Stimulated activated CD4-positive, alpha-beta T cell treated with anti-CD3 and anti-CD28 coated beads, TNF-alpha, amount 100 ng/mL, for 4 hours (primary cell): Measurements from ENCODE around the gene LNPEP.

Experiments used
- DNase-seq, 3 experiments: peaks; one replicate each; pipeline ENCODE4 v3.0.0-alpha.2; 2020; ENCODE audit warnings: low read depth in 3 of 3

Gene LNPEP

GRCh38 chr5:96961053-96961452 lies 25.2 kb downstream of the LNPEP start:
- no peak for DNase-seq

- no peak for DNase-seq
Observed at GRCh38 chr5:96962540-96962991, 26.7 kb downstream of the LNPEP start.

- no peak for DNase-seq
Observed at GRCh38 chr5:96963267-96963666, 27.4 kb downstream of the LNPEP start.

GRCh38 chr5:96966801-96967200 lies 30.9 kb downstream of the LNPEP start:
- DNase-seq: no peak

DNA sequence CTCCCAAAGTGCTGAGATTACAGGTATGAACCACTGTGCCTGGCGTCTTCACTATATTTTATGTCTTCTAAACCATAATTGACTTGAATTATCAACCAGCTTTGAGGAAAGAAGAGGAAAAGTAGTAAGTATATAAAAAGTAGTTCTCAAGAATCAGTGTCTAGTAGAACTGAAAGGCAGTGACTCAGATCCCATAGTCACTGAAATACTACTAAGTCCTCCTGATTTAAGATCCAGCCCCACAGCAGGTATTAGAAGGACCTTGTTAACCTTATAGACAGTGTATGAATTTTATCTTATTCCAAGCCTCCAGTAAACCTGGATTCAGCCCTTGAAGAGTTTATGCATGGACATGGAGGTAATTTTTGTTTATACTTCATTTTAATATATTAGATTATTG lies 31.5 kb downstream of the LNPEP start:
- no peak for DNase-seq

DNA sequence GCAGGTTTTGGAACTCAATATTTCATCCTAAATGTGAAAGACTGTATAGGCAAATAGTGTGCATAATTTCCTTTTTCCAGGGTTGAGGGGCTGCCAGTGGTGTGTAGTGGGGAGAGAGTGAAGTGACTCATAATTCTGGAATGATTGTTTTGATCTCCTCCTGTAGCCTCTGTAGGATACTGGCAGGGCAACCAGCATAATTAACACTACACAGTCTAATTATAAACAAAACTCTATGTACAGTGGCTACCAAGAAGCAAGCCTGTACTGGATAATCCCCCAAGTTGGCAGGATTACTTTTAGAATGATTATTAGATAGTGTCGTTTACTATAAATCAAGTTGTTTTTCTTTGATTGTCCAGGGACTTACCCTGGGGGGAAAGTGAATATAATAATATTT lies 32.2 kb downstream of the LNPEP start:
- DNase-seq: no peak

GRCh38 chr5:96968614-96969013 lies 32.7 kb downstream of the LNPEP start:
- no peak for DNase-seq

DNA sequence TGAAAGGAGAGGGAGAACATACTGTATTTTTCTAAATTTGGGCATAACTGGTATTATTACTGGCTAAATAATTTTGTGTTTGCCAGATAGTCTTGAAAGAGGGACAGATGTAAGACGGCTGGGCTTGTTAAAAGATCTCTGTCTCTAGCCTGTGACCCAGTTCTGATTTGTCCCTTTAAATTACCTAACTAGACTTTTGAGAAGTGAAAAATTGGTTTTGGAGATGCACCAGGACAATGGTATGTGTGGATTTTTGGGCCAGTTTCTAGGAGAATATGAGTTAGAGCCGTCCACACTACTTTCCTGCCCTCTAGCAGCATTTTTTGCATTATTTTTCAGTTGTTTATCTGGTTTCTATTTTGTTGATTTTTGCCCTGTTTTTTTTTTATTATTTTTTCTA lies 33.5 kb downstream of the LNPEP start:
- DNase-seq: no peak

GRCh38 chr5:96972599-96973334 lies 36.9 kb downstream of the LNPEP start:
- no peak for DNase-seq

DNA sequence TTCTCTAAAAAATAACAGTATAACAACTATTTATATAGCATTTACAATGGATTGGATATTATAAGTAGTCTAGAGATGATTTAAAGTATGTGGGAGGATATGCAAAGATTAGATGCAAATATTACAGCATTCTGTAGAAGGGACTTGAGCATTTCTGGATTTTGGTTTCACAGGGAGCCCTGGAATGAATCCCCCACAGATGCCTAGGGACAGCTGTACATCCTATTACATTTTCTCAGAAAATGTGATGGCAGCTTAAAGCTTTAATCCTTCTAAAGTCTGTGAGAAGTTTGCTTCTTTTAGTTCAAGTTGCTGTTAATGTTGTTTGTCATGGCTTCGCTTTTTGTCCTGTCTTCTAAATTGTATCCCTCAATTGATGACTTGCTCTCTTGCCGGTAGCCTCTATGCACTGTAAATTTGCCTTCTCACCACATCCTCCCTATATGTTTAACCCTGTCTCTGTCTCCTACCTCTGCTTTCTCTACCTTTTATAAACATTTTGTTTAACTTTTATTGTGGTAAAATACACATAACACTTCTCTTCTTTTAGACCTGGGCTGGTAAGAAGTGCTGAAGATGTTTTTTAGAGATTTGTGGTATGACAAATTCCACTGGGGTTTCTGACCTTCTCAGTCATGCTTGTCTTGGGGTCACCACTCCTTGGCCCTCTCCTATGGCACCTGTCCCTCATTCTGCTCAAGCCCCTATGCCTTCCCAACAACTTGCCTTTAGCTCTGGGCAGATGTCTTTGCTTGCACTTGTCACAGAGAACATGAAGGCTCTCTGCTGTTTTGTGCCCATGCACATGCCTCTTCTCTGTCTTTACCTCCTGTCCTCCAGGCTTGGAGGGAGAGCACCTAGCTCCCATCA lies 37.9 kb downstream of the LNPEP start:
- no peak for DNase-seq

GRCh38 chr5:96975656-96976055 lies 39.8 kb downstream of the LNPEP start:
- DNase-seq: no peak

- DNase-seq: no peak
Observed at GRCh38 chr5:96977228-96977627, 41.3 kb downstream of the LNPEP start.

GRCh38 chr5:96978812-96979449 lies 43.1 kb downstream of the LNPEP start:
- DNase-seq: no peak

- no peak for DNase-seq
Observed at GRCh38 chr5:96984506-96985192, 48.8 kb downstream of the LNPEP start.

DNA sequence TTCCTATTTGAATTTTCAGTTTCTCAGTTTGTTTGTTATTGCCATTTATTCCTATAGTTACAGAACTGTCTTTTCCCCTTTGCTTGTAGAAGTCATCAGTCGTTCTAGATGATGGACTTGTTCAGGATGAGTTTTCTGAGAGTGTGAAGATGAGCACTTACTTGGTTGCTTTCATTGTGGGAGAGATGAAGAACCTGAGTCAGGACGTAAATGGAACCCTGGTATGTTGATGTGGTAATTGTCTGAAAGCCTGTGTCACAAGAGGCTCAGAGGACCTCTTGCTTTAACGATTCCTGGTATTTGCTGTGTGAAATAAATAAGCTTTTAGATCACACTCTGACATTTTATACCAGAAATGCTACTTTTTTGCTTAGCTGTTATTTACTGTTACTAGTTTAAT lies 50.6 kb downstream of the LNPEP start:
- no peak for DNase-seq

GRCh38 chr5:96990102-96990501 lies 54.2 kb downstream of the LNPEP start:
- DNase-seq: no peak

GRCh38 chr5:96991708-96992107 lies 55.8 kb downstream of the LNPEP start:
- DNase-seq: no peak

DNA sequence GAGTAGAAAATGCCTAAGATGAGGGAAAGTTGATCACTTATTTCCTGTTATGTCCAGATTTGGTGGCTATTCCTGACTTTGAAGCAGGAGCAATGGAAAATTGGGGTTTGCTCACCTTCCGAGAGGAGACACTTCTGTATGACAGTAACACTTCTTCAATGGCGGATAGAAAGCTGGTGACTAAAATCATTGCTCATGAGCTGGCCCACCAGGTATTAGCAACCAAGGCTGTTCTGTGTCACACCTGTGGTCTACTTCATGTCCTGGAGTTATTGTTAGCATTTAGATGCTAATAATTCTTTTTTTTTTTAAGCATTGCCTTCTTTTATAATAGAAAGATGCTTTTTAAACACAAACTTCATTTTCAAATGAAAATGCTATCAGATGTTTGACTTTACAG lies 57.9 kb downstream of the LNPEP start:
- DNase-seq: no peak

- no peak for DNase-seq
Observed at GRCh38 chr5:96994493-96994892, 58.6 kb downstream of the LNPEP start.

DNA sequence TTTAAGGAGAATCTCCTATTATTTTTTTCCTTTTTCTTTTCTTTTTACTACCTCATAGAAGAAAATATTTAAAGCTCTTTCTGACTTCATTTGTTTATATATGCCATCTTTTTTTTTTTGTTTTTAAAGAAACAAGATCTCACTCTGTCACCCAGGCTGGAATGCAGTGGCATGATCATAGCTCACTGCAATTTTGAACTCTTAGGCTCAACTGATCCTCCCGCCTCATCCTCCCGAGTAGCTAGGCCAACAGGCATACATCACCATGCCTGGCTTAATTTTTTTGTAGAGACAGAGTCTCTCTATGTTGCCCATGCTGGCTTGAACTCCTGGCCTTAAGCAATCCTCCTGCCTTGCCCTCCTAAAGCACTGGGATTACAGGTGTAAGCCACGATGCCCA lies 59.5 kb downstream of the LNPEP start:
- no peak for DNase-seq

DNA sequence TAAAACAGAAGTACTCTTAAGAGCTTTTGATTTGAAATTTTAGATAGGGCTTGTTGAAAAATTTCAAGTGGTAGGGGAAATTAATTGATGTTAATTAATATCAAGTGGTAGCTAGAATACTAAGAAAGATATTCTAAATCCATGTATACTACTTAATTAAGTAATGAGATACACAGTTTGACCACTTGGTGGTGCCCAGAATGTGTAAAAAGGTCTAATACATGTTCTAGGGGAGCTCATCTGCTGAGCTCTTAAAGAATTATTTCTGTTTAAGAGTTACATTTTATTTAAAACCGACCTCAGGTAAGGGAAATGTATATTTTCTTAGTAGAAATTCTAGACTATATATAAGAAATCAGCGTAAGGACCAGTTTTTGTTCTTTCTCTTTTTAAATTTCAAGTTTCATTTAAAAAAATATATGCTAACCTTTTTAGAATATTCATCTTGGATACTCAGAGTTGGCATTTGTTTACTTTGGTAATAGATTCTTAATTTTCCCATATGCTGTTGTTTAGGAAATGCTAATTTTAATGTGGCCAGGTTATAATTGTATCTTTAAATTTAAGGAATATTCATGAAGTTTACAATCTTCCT lies 61.5 kb downstream of the LNPEP start:
- DNase-seq: no peak

GRCh38 chr5:96999856-97000255 lies 64.0 kb downstream of the LNPEP start:
- no peak for DNase-seq
